ENCODE results near the gene TDRD15. TPM values are rescaled to one million over a fixed set of nuclear protein-coding genes. Genes with fewer than 3 reads are reported as not detected.
"Not testable (repeated sequence)": the region's sequence is repeated elsewhere in the genome, so short reads cannot be mapped to it uniquely, and the experiment has no call there.

Gene TDRD15
- total RNA-seq, 1 donor from 2014 or later, result not detected

DNA sequence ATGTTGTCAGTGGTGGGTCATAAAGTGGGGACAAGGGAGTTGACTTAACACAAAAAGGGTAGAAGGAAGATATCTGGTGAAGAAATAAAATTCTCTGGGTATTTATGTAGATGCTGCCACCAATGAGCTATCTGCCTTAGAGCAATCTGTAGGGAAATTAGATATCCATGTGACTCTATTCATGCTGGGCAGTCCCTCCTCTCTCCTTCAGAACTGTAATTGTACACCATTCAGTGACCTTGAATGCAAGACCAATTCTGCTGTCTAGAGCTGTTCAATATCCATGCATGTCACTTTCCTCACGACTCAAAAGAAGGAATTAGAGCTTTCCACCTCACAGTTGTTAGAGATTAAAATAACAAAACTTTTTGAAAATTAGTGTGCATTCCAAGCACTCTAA, 28.6 kb upstream of the TDRD15 start:
- H3K4me3 ChIP-seq (ENCODE audit: low read depth, low read length), result no peak overlapping the region
- no peaks in the 10 kb centered on the region for H3K36me3 ChIP-seq (ENCODE audit: control insufficient read depth, insufficient read depth, low read length)
- TF ChIP-seq, protein P1, sequence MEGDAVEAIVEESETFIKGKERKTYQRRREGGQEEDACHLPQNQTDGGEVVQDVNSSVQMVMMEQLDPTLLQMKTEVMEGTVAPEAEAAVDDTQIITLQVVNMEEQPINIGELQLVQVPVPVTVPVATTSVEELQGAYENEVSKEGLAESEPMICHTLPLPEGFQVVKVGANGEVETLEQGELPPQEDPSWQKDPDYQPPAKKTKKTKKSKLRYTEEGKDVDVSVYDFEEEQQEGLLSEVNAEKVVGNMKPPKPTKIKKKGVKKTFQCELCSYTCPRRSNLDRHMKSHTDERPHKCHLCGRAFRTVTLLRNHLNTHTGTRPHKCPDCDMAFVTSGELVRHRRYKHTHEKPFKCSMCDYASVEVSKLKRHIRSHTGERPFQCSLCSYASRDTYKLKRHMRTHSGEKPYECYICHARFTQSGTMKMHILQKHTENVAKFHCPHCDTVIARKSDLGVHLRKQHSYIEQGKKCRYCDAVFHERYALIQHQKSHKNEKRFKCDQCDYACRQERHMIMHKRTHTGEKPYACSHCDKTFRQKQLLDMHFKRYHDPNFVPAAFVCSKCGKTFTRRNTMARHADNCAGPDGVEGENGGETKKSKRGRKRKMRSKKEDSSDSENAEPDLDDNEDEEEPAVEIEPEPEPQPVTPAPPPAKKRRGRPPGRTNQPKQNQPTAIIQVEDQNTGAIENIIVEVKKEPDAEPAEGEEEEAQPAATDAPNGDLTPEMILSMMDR (IDR thresholded peaks at IDR 0.05; ENCODE audit: insufficient read depth, low read length, poor library complexity, severe bottlenecking), result no peak
- H3K27me3 ChIP-seq (ENCODE audit: control insufficient read depth, insufficient read depth, low read length), result no peaks in the 10 kb centered on the region
- DNase-seq (ENCODE audit: low read depth), result no peak

DNA sequence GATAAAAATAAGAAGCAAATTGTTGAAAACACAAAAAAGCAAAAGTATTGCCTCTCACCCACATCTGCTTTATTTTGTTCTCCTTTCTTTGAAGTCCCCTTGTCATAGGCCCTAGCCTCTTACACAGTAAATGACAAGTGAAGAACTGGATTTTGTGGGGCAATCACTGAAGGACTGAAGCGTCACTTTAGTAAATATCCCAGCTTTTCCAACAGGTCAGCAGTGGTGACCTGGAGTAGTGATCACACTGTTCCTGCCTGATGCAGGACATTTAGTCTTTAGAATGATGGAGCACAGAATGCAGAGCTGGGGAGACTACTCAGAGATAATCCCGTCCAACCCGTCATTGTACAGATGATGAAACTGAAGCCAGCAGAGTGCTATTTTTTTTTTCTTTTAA, 28.1 kb upstream of the TDRD15 start:
- H3K4me3 ChIP-seq (ENCODE audit: low read depth, low read length), result no peak overlapping the region
- no peaks in the 10 kb centered on the region for H3K36me3 ChIP-seq (ENCODE audit: control insufficient read depth, insufficient read depth, low read length)
- DNase-seq (ENCODE audit: low read depth), result no peak
- TF ChIP-seq, protein P1 (IDR thresholded peaks at IDR 0.05; ENCODE audit: insufficient read depth, low read length, poor library complexity, severe bottlenecking), result no peak
- no peaks in the 10 kb centered on the region for H3K27me3 ChIP-seq (ENCODE audit: control insufficient read depth, insufficient read depth, low read length)

DNA sequence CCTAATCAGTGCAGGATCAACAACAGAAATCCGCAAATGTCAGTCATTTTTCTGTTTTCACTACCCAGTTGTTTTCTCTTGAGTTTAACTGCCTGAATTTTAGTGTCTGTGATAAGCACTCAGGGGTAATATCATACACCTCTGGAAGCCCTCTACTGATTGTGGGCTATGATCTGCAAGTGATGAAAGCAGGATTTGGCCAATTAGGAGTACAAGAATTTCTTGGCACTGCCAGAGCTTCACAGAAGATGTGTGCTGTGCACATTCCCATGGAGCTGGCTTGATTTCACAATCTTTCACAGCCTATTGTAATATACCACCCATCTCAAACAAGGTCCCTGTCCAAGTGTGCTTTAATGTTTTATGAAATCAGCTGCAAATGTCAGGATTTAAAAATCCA, 27.3 kb upstream of the TDRD15 start:
- no peak for DNase-seq (ENCODE audit: low read depth)
- TF ChIP-seq, protein P1 (IDR thresholded peaks at IDR 0.05; ENCODE audit: insufficient read depth, low read length, poor library complexity, severe bottlenecking), result no peak
- no peaks in the 10 kb centered on the region for H3K36me3 ChIP-seq (ENCODE audit: control insufficient read depth, insufficient read depth, low read length)
- no peak overlapping the region for H3K4me3 ChIP-seq (ENCODE audit: low read depth, low read length)
- H3K27me3 ChIP-seq (ENCODE audit: control insufficient read depth, insufficient read depth, low read length), result no peaks in the 10 kb centered on the region

DNA sequence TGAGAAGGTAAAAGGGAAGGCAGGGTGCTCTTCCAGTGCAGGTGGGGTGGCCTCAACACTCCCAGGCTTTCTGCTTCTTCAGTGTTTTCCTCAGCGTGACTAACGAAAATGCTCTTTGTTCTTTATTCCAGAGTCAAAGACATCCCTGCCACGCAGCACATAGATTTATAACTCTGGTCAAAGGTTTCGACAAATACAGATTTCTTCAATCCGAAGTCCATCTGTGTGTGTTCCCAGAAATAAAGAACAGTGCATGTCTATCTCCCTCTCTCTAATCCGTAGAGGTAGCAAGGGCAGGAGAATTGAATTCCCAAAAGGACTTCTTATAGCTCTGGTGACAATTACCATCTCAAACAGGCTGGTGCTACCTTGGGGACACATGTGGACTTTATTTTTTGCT, 26.4 kb upstream of the TDRD15 start:
- no peaks in the 10 kb centered on the region for H3K36me3 ChIP-seq (ENCODE audit: control insufficient read depth, insufficient read depth, low read length)
- TF ChIP-seq, protein P1 (IDR thresholded peaks at IDR 0.05; ENCODE audit: insufficient read depth, low read length, poor library complexity, severe bottlenecking), result no peak
- H3K27me3 ChIP-seq (ENCODE audit: control insufficient read depth, insufficient read depth, low read length), result no peaks in the 10 kb centered on the region
- H3K4me3 ChIP-seq (ENCODE audit: low read depth, low read length), result no peak overlapping the region
- no peak for DNase-seq (ENCODE audit: low read depth)

DNA sequence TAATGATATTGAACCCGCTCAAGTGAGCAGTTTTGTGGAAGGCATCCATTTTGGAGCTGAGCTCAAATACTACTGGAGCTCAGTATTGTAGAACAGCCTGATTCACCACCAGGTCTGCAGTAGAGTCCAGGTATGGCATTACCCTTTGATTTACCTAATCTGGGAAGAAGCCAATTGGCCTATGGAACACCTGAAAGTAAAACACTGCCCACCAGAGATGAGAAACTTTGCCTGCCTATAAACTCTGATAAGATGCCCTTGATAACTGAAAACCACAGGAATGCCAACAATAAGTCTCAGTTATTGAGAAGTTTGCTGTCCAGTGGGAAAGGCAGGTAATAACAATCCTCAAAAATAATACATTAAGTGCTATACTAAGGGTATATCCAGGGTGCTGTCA, 25.5 kb upstream of the TDRD15 start:
- TF ChIP-seq, protein P1 (IDR thresholded peaks at IDR 0.05; ENCODE audit: insufficient read depth, low read length, poor library complexity, severe bottlenecking), result no peak
- no peaks in the 10 kb centered on the region for H3K36me3 ChIP-seq (ENCODE audit: control insufficient read depth, insufficient read depth, low read length)
- H3K27me3 ChIP-seq (ENCODE audit: control insufficient read depth, insufficient read depth, low read length), result no peaks in the 10 kb centered on the region
- no peak overlapping the region for H3K4me3 ChIP-seq (ENCODE audit: low read depth, low read length)
- DNase-seq (ENCODE audit: low read depth), result no peak

DNA sequence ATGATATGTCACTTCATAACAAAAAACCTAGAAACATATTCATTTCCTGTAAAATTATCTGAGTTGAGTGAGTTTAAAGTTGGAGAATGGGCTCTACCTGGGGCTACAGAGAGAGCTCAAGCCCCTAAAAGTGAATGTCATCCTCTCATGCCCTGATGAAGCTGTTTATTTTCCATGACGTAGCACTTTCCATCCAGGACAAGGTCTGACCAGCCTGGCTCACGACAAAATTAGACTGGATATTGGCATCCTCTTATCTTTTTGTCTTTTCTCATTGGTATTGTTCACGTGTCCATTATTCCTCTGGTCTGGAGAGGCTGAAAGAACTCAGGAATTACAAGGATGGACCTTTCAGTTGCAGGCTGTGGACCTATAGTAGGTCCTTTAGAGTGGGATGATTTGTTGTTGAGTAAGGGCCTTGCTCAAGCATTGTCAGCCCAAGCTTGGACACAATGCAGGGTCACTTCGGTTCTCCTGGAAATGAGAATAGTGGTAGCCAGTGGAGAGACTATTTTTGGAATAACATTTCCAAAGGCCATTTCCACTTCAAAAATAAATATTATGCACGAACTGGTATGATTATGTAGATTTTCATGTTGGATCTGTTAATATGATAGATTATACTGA, 24.4 kb upstream of the TDRD15 start:
- no peaks in the 10 kb centered on the region for H3K27me3 ChIP-seq (ENCODE audit: control insufficient read depth, insufficient read depth, low read length)
- TF ChIP-seq, protein P1 (IDR thresholded peaks at IDR 0.05; ENCODE audit: insufficient read depth, low read length, poor library complexity, severe bottlenecking), result no peak
- no peaks in the 10 kb centered on the region for H3K36me3 ChIP-seq (ENCODE audit: control insufficient read depth, insufficient read depth, low read length)
- no peak for DNase-seq (ENCODE audit: low read depth)
- no peak overlapping the region for H3K4me3 ChIP-seq (ENCODE audit: low read depth, low read length)

DNA sequence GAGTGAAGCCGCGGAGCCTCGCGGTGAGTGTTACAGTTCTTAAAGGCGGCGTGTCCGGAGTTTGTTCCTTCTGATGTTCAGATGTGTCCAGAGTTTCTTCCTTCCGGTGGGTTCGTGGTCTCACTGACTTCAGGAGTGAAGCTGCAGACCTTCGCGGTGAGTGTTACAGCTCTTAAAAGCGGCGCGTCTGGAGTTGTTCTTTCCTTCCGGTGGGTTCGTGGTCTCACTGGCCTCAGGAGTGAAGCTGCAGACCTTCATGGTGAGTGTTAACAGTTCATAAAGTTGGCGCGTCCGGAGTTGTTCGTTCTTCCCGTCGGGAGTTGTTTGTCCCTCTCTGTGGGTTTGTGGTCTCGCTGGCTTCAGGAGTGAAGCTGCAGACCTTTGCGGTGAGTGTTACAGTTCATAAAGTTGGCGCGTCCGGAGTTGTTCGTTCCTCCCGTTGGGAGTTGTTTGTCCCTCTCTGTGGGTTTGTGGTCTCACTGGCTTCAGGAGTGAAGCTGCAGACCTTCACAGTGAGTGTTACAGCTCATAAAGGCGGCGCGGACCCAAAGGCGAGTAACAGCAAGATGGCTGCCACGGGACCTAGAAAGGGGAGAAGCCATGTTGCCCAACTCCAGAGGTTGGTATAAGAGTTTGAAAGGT, 22.1 kb upstream of the TDRD15 start:
- not testable (repeated sequence) for H3K27me3 ChIP-seq (ENCODE audit: control insufficient read depth, insufficient read depth, low read length); H3K4me3 ChIP-seq (ENCODE audit: low read depth, low read length); H3K36me3 ChIP-seq (ENCODE audit: control insufficient read depth, insufficient read depth, low read length); DNase-seq (ENCODE audit: low read depth)

Measured in kidney epithelial cell (primary cell).